ENCODE measurements around the gene MRPS16.
"Not testable (repeated sequence)": the region's sequence is repeated elsewhere in the genome, so short reads cannot be mapped to it uniquely, and the experiment has no call there.

The MRPS16 gene

DNA sequence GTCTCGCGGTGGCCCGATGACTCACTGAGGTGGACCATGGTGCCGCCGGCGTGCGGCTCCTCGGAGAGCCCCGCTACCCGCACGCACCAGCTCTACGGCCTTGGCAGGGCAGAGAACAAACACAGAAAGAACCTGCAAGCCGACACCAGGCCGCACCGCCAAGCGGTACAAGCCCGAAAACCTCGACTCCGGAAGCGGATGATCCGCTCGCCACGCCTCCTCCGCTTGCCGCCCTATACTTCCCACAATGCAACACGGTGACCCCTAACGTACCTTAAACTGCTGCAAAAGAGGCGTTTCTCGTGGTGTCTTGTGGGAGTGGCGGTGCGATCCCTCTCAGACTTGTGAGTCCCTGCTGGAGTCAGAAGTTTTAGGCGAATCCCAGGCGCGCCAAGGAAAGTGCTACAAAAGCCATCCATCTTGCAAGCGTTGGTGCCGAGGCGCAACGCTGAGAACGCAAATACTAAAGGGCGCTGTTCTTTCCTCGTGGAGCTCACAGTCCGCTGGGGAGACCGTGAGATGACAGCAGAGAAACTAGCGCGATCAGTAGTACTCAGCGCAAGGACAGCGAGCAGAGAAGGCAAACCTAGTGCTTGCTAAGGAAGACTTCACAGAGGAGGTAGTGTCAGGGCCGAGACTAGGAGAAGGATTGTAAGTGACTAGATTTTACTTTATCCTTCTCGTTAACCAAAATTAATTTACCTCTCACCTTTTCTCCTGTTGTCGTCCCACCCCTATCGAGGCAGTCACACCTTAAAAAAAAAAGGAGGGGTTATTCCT is at the start of gene MRPS16:
Gene MRPS16, minus strand, starts transcription at position 200 of the 780 bp plus-strand sequence. Its CDS starts 162 bp downstream, at position 38.
- peak; percentile 96 for DNase-seq

DNA sequence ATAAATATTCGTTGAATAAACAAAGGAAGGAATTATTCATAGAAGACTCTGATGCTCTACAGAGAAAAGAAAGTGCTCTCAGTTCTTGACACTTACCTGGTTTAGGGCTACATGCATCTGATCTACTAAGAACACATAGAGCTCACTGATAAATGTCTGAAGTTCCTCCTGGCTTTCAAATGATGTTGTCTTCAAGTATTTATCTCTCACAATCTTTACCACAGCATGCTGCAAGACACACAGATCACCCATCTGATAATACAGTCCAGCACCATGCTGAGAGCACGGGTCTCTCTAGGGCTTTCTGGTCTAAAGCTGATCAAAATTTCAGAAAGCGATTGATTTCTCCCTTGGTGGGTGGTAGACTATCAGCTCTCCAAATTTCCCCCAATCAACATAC is 44.5 kb upstream of the MRPS16 start:
- no peak for DNase-seq

DNA sequence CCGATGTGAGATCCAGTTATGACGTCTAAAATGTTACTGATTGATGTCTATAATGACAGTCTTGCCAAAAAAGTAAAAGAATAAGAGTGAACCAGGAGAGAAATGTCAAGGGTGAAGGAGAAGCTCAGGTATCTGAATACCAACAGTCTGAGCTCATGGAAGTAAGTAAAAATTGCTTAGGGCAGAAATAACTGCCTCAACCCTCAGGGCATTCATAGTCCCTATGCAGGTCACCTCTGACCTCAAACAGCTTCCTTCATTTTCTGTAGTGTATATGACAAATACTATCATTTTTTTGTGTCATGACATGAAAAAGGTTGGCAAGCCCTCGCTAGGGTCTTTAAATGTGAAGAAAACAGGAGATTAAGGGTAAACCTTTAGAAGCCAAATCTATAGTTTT is 41.0 kb upstream of the MRPS16 start:
- DNase-seq = no peak

- DNase-seq = no peak
Measured at GRCh38 chr10:73289958-73290357, 37.5 kb upstream of the MRPS16 start.

- DNase-seq = no peak
Measured at GRCh38 chr10:73287441-73287840, 35.0 kb upstream of the MRPS16 start.

GRCh38 chr10:73281097-73281496 is 28.7 kb upstream of the MRPS16 start:
- no peak for DNase-seq

GRCh38 chr10:73264423-73264822 is 12.0 kb upstream of the MRPS16 start:
- DNase-seq = no peak

DNA sequence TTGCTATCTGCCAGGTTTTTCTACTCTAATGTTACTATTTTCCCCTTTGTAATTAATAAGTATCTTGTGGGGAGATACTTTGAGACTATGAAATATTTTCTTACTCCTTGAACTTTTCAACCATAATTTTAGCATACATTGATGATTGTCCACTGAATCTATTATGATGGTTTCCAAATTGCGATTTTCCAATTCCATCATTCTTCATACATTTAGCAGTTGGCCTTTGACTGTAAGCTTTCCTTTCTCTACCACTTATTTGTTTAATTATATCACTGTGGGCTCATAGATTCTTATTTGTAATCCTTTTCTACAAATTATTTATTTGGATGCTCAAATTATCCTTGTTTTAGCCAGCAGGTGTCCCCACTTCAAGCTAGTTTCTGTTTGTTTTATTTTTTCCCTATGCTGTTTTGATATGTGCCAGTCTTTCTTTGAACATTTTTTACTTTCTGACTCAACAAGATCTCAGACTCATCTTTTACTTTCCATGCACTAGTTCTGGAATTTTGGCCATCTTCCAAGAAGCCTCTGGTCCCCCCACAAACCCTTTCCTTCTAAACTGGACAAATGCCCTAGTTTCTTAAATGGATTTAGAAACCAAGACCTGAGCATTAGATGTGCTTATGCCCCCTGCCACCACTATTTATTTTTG is 11.4 kb upstream of the MRPS16 start:
- DNase-seq = peak; percentile 12

DNA sequence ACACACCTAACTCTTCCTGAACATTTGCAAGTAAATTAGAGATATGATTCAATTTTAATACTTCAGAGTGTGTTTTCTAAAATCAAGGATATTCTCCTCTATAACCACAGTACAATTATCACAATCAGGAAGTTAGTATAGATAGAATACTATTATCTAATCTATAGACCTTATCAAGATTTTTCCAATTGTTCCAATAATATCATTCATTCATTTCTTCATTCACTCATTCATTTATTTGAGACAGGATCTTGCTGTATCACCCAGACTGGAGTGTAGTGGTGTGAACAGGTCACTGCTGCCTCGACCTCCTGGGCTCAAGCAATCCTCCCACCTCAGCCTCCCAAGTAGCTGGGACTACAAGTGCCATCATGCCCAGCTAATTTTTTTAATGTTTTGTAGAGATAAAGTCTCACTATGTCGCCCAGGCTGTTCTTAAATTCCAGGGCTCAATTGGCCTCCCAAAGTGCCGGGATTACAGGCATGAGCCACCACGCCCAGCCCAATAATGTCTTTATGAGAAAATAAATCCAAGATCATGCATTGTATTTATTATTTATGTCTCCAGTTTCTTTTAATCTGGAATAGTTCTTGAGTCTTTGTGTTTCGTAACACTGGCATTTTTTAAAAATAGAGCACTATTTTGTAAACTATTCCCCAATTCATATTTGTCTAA is 10.6 kb upstream of the MRPS16 start:
- DNase-seq = no peak

GRCh38 chr10:73262105-73262730 is 9.8 kb upstream of the MRPS16 start:
- peak; percentile 18 for DNase-seq

DNA sequence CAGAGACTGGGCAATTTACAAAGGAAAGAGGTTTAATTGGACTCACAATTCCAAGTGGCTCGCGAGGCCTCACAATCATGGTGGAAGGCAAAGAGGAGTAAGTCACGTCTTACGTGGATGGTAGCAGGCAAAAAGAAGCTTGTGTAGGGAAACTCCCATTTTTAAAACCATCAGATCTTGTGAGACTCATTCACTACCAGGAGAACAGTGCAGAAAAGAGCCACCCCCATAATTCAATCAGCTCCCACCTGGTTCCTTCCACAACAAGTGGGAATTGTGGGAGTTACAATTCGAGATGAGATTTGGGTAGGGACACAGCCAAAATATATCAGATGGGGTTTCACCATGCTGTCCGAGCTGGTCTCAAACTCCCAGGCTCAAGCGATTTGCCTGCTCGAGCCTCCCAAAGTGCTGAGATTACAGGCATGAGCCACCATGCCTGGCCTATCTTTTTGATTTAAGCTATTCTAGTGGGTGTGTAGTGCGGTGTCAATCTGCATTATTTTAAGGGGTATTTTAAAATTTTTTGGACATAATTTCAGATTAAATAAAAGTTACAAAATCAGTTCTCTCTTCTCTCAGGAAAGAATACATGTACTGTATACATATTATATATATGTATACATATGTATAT is 9.0 kb upstream of the MRPS16 start:
- no peak for DNase-seq

DNA sequence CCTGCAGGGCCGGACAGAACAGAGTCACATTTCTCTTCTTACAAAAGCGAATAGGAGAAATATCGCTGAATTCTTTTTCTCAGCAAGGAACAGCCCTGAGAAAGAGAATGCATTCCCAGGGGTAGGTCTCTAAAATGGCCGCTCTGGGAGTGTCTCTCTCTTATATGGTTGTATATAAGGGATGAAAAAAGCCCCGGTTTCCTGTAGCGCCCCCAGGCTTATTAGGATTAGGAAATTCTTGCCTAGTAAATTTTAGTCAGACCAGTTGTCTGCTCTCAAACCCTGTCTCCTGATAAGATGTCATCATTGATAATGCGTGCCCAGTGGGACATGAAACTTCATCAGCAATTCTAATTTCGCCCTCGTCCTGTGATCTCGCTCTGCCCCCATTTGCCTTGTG is 6.2 kb upstream of the MRPS16 start:
- not testable (repeated sequence) for DNase-seq

DNA sequence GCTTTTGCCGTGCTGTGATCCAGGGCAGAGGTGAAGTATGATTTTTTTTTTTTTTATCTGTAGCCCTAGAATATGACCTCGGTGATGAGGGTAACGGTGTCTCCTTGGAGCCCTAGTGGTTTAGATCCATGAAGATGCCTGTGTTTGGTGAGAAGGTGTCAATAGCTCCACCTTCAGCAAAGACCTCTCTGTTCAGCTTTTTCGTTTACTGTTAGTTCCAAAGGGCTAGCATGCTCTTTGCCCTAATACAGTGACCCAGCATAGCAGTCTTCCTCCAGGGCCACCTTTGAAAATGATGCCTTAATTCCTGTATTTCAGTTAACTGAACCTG is 746 bp upstream of the MRPS16 start:
- DNase-seq = peak; percentile 16

- no peak for DNase-seq
Measured at GRCh38 chr10:73251683-73252444, 580 bp downstream of the MRPS16 start.

- peak; percentile 7 for DNase-seq
Measured at GRCh38 chr10:73248259-73248724, 4.2 kb downstream of the MRPS16 start.

- peak; percentile 12 for DNase-seq
Measured at GRCh38 chr10:73247509-73248258, 4.8 kb downstream of the MRPS16 start.

DNA sequence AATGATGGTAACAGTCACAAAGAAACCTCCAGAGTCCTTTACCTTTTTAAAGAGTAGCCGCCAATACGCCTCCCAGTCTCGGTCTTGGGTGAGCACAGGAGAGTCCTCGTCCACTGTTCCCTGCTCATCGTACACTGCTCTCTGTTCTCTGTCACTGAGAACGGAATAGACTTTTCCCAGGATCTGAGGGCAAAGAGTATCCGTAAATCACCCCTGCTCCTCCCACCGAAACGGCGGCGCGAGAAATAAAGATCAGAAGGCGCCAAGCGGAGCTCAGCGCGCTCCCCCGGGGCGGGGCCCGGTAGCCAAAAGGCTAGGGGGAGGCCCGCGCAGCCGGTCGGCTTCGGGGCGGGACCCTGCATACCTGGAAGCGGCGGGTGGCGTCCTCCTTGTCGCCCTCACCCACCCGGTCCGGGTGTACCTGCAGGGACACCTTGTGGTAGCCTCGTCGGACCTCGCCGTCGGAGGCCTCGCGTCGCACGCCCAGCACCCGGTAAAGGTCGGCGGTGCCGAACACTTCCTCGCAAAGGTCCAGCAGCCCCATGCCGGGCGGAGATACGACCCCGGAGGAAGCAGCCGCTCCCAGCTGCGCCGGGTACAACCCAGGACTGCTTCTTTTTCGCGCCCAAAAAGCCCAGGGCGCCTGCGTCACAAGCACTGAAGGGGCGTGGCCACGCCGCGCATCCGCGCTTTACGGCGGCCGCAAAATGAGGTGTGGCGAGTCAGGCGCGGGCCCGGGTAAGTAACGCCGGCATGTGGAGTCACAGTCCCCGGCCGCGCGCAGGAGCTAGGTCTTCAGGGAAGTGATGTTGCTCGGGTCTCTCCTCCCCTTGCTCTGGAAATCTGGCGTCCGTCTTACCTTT is 5.6 kb downstream of the MRPS16 start, which contains the start of gene DNAJC9:
Gene DNAJC9, minus strand, starts transcription at position 610 of the 863 bp plus-strand sequence. Its CDS starts 66 bp downstream, at position 544.
- DNase-seq = peak; percentile 96

GRCh38 chr10:73246322-73246645 is 6.2 kb downstream of the MRPS16 start:
- no peak for DNase-seq

- DNase-seq = no peak
Measured at GRCh38 chr10:73244866-73245477, 7.5 kb downstream of the MRPS16 start.

DNA sequence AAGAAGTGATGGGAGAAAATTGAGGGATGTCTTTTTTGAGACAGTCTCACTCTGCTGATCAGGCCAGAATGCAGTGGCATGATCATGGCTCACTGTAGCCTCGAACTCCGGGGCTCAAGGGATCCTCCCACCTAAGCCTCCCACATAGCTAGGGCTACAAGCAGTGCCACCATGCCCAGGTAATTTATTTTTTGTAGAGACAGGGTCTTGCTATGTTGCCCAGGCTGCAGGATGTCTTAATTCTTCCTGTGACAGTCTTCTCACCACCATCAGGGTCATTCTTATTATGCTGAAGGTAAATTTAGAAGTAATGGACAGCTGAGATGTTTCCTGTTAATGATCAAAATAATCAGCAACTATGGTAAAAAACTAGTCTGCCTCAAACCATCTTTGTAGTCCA is 12.5 kb downstream of the MRPS16 start:
- DNase-seq = no peak
